K562 (cell line): Measurements from ENCODE around the gene PPRC1. TPM values are rescaled to one million over a fixed set of nuclear protein-coding genes. Genes with fewer than 3 reads are reported as not detected.

Experiments
- ATAC-seq: fragments of 200-7000 bp; cut with Tn5 transposase; 3 replicates; pipeline ENCODE4 v1.9.1; 2020; ENCODE audit warnings: moderate library complexity
- BruUV-seq: library from RNA; stranded (reverse); fragments of 400-500 nt; replicated peaks from 2 replicates; lab custom pipeline; 2021; lab: Mats Ljungman, UMichigan
- CTCF ChIA-PET: fragments of 300-600 bp; formaldehyde crosslinking; extraction: SDS; loops from one replicate; lab custom pipeline; 2021; ENCODE audit warnings: low intra/inter-chr PET ratio; lab: Yijun Ruan, JAX
- POLR2A ChIA-PET: fragments of 300-600, 350-650 bp; sonication (Branson Sonifier 250); formaldehyde crosslinking; extraction: SDS; loops from one replicate; lab custom pipeline; 2021; ENCODE audit warnings: antibody characterized with exemption, inconsistent platforms; lab: Yijun Ruan, JAX
- DNase-seq, 4 experiments: peaks; one replicate each; pipeline versions ENCODE4 v3.0.0 to v3.0.0-alpha.2; 2011 to 2018; ENCODE audit warnings: low spot score in 3 of 4, mixed read lengths in 3 of 4; ENCODE audit errors: extremely low read depth in 1 of 4
- FAIRE-seq: peaks from 2 replicates; lab custom pipeline; 2011; peaks lifted over from hg19 to GRCh38; lab: Jason Lieb, UNC
- H2AFZ ChIP-seq: 2 replicates; pipeline ENCODE4 v1.6.0; 2011; ENCODE audit warnings: low read depth, low read length, control low read depth, inconsistent platforms
- H3K27ac ChIP-seq: fragments of 200-600 bp; 3 replicates; pipeline ENCODE4 v1.8.0; 2011; ENCODE audit warnings: low read depth, mild to moderate bottlenecking, control low read depth, inconsistent platforms, low read length, moderate library complexity, mixed read lengths; ENCODE audit errors: extremely low read depth
- H3K27me3 ChIP-seq, 2 experiments: fragments of 300-600 bp in 1 of 2; 2 replicates in 1 of 2; 3 replicates in 1 of 2; pipeline versions ENCODE4 v1.6.0 to v1.8.0; 2011; ENCODE audit warnings: inconsistent platforms in 2 of 2, low read length in 2 of 2, mild to moderate bottlenecking in 1 of 2, mixed read lengths in 1 of 2, moderate library complexity in 1 of 2; ENCODE audit not compliant: control insufficient read depth in 2 of 2, insufficient read depth in 2 of 2
- H3K36me3 ChIP-seq: fragments of 300-600 bp; 3 replicates; pipeline ENCODE4 v1.8.0; 2011; ENCODE audit warnings: mild to moderate bottlenecking, low read length, inconsistent platforms; ENCODE audit not compliant: control insufficient read depth, insufficient read depth
- H3K4me1 ChIP-seq, 2 experiments: fragments of 200-600 bp in 1 of 2; replicated peaks in 1 of 2; 2 replicates in 1 of 2; 3 replicates in 1 of 2; pipeline versions ENCODE4 v1.5.1 to v1.8.0; 2011; ENCODE audit warnings: inconsistent platforms in 2 of 2, low read length in 2 of 2, mild to moderate bottlenecking in 1 of 2, mixed read lengths in 1 of 2, moderate library complexity in 1 of 2; ENCODE audit not compliant: control insufficient read depth in 2 of 2, insufficient read depth in 2 of 2
- H3K4me2 ChIP-seq: 2 replicates; pipeline ENCODE4 v1.6.1; 2011; ENCODE audit warnings: low read length, control low read depth, inconsistent platforms, mixed read lengths; ENCODE audit not compliant: insufficient read depth
- H3K4me3 ChIP-seq: fragments of 200-600 bp; sonication (generic), shearing (Covaris generic); 2 replicates; pipeline ENCODE4 v1.5.1; 2016; ENCODE audit warnings: control low read depth, inconsistent platforms
- H3K79me2 ChIP-seq: fragments of 200-600 bp; 3 replicates; pipeline ENCODE4 v1.8.0; 2011; ENCODE audit warnings: low read length, inconsistent platforms; ENCODE audit not compliant: control insufficient read depth, insufficient read depth
- H3K9ac ChIP-seq, 2 experiments: 2 replicates each; pipeline versions ENCODE4 v1.6.0 to v1.6.1; 2011; ENCODE audit warnings: low read depth in 2 of 2, low read length in 2 of 2, control low read depth in 1 of 2, inconsistent platforms in 1 of 2, mild to moderate bottlenecking in 1 of 2, mixed read lengths in 1 of 2; ENCODE audit not compliant: insufficient read depth in 1 of 2
- H3K9me1 ChIP-seq: one replicate; pipeline ENCODE4 v1.6.0; 2011; ENCODE audit warnings: inconsistent platforms, mild to moderate bottlenecking, low read length, moderate library complexity; ENCODE audit not compliant: control insufficient read depth, insufficient read depth
- H3K9me3 ChIP-seq: replicated peaks from 2 replicates; pipeline ENCODE4 v1.5.1; 2011; ENCODE audit warnings: low read depth, low read length, inconsistent platforms; ENCODE audit not compliant: control insufficient read depth, insufficient read depth
- H4K20me1 ChIP-seq: replicated peaks from 2 replicates; pipeline ENCODE4 v1.6.1; 2011; ENCODE audit warnings: low read length, inconsistent platforms, mixed read lengths; ENCODE audit not compliant: control insufficient read depth, insufficient read depth
- CBX3 ChIP-seq, 2 experiments: IDR thresholded peaks; 1 replicate in 1 of 2; 2 replicates in 1 of 2; pipeline ENCODE4 v1.6.1; 2012; ENCODE audit warnings: inconsistent platforms in 2 of 2, low read length in 2 of 2, borderline replicate concordance in 1 of 2, control low read depth in 1 of 2
- CBX5 ChIP-seq: IDR thresholded peaks from 2 replicates; pipeline ENCODE4 v1.6.1; 2014; ENCODE audit warnings: low read depth, borderline replicate concordance
- HCFC1 ChIP-seq: IDR thresholded peaks from 2 replicates; pipeline ENCODE4 v1.6.1; 2012; ENCODE audit warnings: low read depth, low read length, improper control_type of control experiment
- SRF ChIP-seq, 2 experiments: fragments of 250-450, 450-650 bp in 1 of 2; sonication (Bioruptor Pico) in 1 of 2; sonication (generic) in 1 of 2; formaldehyde crosslinking; IDR thresholded peaks; 2 replicates each; pipeline versions ENCODE4 v1.5.0 to v1.5.1; 2020 to 2022; ENCODE audit warnings: mild to moderate bottlenecking in 1 of 2, missing genetic modification reagents in 1 of 2
- TEAD4 ChIP-seq, 2 experiments: sonication (generic) in 1 of 2; formaldehyde crosslinking in 1 of 2; IDR thresholded peaks; 2 replicates each; pipeline versions ENCODE4 v1.6.1 to v1.8.0; 2012 to 2022; ENCODE audit warnings: borderline replicate concordance in 1 of 2, inconsistent platforms in 1 of 2, low read length in 1 of 2, mild to moderate bottlenecking in 1 of 2, missing genetic modification reagents in 1 of 2
- TRIM24 ChIP-seq, 2 experiments: fragments of 450-650 bp; IDR thresholded peaks; 2 replicates each; pipeline ENCODE4 v1.6.1; 2016
- TRIM28 ChIP-seq: fragments of 450-650 bp; IDR thresholded peaks from 2 replicates; pipeline ENCODE4 v1.6.1; 2017
- ZNF124 ChIP-seq: sonication (generic); formaldehyde crosslinking; IDR thresholded peaks from 2 replicates; pipeline ENCODE4 v1.8.1; 2022; ENCODE audit warnings: missing genetic modification reagents
- WGBS: fragments of 100-300 bp; shearing (Covaris generic); methylation state at CpG from one replicate; pipeline ENCODE4 v1.1.6; 2016; ENCODE audit warnings: low coverage, mixed read lengths; ENCODE audit not compliant: insufficient coverage; ENCODE audit errors: missing lambda C conversion rate; 5-methylcytosine and 5-hydroxymethylcytosine counted together
- in situ Hi-C: fragments of 300-500 bp; cut with MboI; formaldehyde crosslinking; loops from 4 replicates; pipeline ENCODE4 v1.15.0; 2018; ENCODE audit warnings: inconsistent platforms, mixed read lengths
- intact Hi-C: fragments of 100-400 bp; cut with micrococcal nuclease; formaldehyde crosslinking; loops from 2 replicates; pipeline ENCODE4 v1.14.2; 2022
- polyA plus RNA-seq, 8 experiments: library from polyadenylated mRNA; depleted of rRNA in 4 of 8; stranded (reverse) in 5 of 8; unstranded in 3 of 8; fragments of >200 nt; fragmentation: Nextera tagmentation in 2 of 8; fragmentation: Illumina TruSeq in 1 of 8; extraction: Ambion mirVana in 2 of 8; extraction: Trizol in 1 of 8; gene quantifications; 2 replicates each; pipeline versions ENCODE4 v1.2.1 to v1.2.3, GENCODE V29; 2011 to 2014; ENCODE audit warnings: inconsistent platforms in 1 of 8, missing spikeins in 1 of 8
- total RNA-seq, 7 experiments: library from RNA; depleted of rRNA in 6 of 7; stranded (reverse); fragments of >200 nt in 6 of 7; fragmentation: Illumina TruSeq in 2 of 7; extraction: Trizol in 2 of 7; gene quantifications; 2 replicates each; pipeline versions ENCODE4 v1.2.1 to v1.2.3, GENCODE V29; 2011 to 2021; ENCODE audit warnings: low replicate concordance in 1 of 7
- TF ChIP-seq, protein P1 (sequence below), 2 experiments: fragments of 150-350 bp in 1 of 2; IDR thresholded peaks; 2 replicates each; pipeline ENCODE4 v1.6.1; 2012 to 2016; ENCODE audit warnings: low read depth in 2 of 2, low read length in 2 of 2, mild to moderate bottlenecking in 1 of 2, moderate library complexity in 1 of 2
- TF ChIP-seq, protein P2 (sequence below): IDR thresholded peaks from 2 replicates; pipeline ENCODE4 v1.6.1; 2011; ENCODE audit warnings: borderline replicate concordance, low read depth, mild to moderate bottlenecking, moderate library complexity, low read length; ENCODE audit not compliant: insufficient read depth, poor library complexity, severe bottlenecking
- TF ChIP-seq, protein P3 (sequence below), 2 experiments: IDR thresholded peaks in 1 of 2; conservative IDR thresholded peaks in 1 of 2; 2 replicates each; pipeline ENCODE4 v1.6.1; 2016; ENCODE audit warnings: low read depth in 2 of 2, mild to moderate bottlenecking in 1 of 2, missing compliant biosample characterization in 1 of 2, missing genetic modification characterization in 1 of 2, moderate library complexity in 1 of 2

PPRC1 gene
- total and polyA plus RNA-seq, 9 of the 15 experiments (the other 6 are each of a cell fraction or from before 2014, with no cell fraction given) = 8.5 to 47.1 (median 16.2) TPM

DNA sequence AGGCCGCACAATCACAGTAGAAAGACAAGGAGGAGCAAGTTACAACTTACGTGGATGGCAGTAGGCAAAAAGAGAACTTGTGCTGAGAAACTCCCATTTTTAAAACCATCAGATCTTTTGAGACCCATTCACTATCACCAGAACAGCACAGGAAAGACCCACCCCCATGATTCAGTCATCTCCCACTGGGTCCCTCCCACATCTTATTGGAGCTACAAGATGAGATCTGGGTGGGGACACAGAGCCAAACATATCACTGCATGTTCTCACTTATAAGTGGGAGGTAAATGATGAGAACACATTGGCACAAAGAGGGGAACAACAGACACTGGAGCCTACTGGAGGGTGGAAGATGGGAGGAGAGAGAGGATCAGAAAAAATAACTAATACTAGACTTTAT lies 51.8 kb downstream of the PPRC1 start (continued):
- TF ChIP-seq HCFC1 = no peak
- TF ChIP-seq, protein P1, sequence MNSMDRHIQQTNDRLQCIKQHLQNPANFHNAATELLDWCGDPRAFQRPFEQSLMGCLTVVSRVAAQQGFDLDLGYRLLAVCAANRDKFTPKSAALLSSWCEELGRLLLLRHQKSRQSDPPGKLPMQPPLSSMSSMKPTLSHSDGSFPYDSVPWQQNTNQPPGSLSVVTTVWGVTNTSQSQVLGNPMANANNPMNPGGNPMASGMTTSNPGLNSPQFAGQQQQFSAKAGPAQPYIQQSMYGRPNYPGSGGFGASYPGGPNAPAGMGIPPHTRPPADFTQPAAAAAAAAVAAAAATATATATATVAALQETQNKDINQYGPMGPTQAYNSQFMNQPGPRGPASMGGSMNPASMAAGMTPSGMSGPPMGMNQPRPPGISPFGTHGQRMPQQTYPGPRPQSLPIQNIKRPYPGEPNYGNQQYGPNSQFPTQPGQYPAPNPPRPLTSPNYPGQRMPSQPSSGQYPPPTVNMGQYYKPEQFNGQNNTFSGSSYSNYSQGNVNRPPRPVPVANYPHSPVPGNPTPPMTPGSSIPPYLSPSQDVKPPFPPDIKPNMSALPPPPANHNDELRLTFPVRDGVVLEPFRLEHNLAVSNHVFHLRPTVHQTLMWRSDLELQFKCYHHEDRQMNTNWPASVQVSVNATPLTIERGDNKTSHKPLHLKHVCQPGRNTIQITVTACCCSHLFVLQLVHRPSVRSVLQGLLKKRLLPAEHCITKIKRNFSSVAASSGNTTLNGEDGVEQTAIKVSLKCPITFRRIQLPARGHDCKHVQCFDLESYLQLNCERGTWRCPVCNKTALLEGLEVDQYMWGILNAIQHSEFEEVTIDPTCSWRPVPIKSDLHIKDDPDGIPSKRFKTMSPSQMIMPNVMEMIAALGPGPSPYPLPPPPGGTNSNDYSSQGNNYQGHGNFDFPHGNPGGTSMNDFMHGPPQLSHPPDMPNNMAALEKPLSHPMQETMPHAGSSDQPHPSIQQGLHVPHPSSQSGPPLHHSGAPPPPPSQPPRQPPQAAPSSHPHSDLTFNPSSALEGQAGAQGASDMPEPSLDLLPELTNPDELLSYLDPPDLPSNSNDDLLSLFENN (IDR thresholded peaks at IDR 0.05; ENCODE audit: low read depth in 2 of 2, low read length in 2 of 2) = no peak
- no peak for TF ChIP-seq TEAD4 (IDR thresholded peaks at IDR 0.05; ENCODE audit: low read length)
- TF ChIP-seq TEAD4 (CRISPR knock-in tag; IDR thresholded peaks at IDR 0.05; ENCODE audit: borderline replicate concordance) = no peak

DNA sequence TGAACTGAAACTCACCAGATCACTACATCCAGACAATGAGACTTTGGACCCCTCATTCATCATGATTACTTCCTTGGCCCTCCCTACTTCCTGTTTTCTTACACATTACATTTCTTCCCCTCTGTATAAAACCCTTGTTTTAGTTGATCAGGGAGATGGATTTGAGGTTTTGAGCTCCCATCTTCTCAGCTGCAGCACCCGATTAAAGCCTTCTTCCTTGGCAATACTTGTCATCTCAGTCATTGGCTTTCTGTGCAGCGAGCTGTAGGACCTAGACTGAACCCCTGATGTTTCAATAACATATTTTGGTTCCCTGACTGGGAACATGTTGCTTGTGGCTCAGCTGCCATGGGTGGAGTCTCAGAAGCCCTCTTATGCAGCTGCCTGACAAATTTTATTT lies 52.4 kb downstream of the PPRC1 start:
- no peaks in the 10 kb centered on the region for H3K36me3 ChIP-seq
- no peaks in the 10 kb centered on the region for H3K4me1 ChIP-seq
- H3K27ac ChIP-seq = no peak overlapping the region
- no peaks in the 10 kb centered on the region for H3K9me1 ChIP-seq
- FAIRE-seq (no peak), ATAC-seq (no peak), DNase-seq (no peak)
- no peaks in the 10 kb centered on the region for H3K79me2 ChIP-seq
- intact Hi-C loops (no loop called here), in situ Hi-C loops (no loop called here)
- ChIA-PET POLR2A (interaction anchor here (0.6 to 0.7 kb wide), 2 partner anchors 210 to 1119 kb away, joined by 3 read pairs; partner anchors contain the start of gene NFKB2), CTCF (no interaction called here)
- WGBS = 0% methylated on average over 2 of the region's 2 CpGs
- H3K4me2 ChIP-seq = no peak overlapping the region
- H3K4me3 ChIP-seq = no peak overlapping the region
- no TSS peak for BruUV-seq
- no peaks in the 10 kb centered on the region for H3K27me3 ChIP-seq
- no peaks in the 10 kb centered on the region; the same call in 1 of the 2 replicates for H3K9me3 ChIP-seq
- H3K9ac ChIP-seq = no peak overlapping the region
- H4K20me1 ChIP-seq = no peaks in the 10 kb centered on the region
- H2AFZ ChIP-seq = no peak overlapping the region
- TF ChIP-seq TRIM28 (peak; percentile 81), ZNF124 (CRISPR knock-in tag) (peak; percentile 97), CBX3 (IDR thresholded peaks at IDR 0.05; ENCODE audit: borderline replicate concordance in 1 of 2, low read length in 2 of 2) (0 out of 3 replicates have a peak, but pooled peaks of 1 of the 2 experiments have one; percentile 57), SRF (CRISPR knock-in tag; IDR thresholded peaks at IDR 0.05) (no peak), TRIM24 (IDR thresholded peaks at IDR 0.05) (peak in 1 of 2 experiments; percentile 51; a peak in 1 of 4 replicates), CBX5 (peak; percentile 88)
- TF ChIP-seq, protein P2, sequence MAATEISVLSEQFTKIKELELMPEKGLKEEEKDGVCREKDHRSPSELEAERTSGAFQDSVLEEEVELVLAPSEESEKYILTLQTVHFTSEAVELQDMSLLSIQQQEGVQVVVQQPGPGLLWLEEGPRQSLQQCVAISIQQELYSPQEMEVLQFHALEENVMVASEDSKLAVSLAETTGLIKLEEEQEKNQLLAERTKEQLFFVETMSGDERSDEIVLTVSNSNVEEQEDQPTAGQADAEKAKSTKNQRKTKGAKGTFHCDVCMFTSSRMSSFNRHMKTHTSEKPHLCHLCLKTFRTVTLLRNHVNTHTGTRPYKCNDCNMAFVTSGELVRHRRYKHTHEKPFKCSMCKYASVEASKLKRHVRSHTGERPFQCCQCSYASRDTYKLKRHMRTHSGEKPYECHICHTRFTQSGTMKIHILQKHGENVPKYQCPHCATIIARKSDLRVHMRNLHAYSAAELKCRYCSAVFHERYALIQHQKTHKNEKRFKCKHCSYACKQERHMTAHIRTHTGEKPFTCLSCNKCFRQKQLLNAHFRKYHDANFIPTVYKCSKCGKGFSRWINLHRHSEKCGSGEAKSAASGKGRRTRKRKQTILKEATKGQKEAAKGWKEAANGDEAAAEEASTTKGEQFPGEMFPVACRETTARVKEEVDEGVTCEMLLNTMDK = no peak
- TF ChIP-seq, protein P3, sequence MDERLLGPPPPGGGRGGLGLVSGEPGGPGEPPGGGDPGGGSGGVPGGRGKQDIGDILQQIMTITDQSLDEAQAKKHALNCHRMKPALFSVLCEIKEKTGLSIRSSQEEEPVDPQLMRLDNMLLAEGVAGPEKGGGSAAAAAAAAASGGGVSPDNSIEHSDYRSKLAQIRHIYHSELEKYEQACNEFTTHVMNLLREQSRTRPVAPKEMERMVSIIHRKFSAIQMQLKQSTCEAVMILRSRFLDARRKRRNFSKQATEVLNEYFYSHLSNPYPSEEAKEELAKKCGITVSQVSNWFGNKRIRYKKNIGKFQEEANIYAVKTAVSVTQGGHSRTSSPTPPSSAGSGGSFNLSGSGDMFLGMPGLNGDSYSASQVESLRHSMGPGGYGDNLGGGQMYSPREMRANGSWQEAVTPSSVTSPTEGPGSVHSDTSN (CRISPR knock-in tag; IDR thresholded peaks at IDR 0.05; ENCODE audit: low read depth) = no peak
- TF ChIP-seq, protein P3 (tag; conservative IDR thresholded peaks at IDR 0.05; ENCODE audit: low read depth) = no peak
